Psoas muscle (tissue), 8 donors: ENCODE measurements around the gene RASGRF2. TPM values are rescaled to one million over a fixed set of nuclear protein-coding genes. Genes with fewer than 3 reads are reported as not detected.

Source experiments
- ATAC-seq, 4 donors: fragments of 200-7000 bp; cut with Tn5 transposase; one replicate each; pipeline ENCODE4 v1.9.1; 2020; ENCODE audit warnings: moderate library complexity in 3 of 4, mild to moderate bottlenecking in 2 of 4
- DNase-seq, 2 donors: peaks; one replicate each; pipeline ENCODE4 v3.0.0-alpha.2; 2020
- H3K27ac ChIP-seq: fragments of 200-600 bp; one replicate; pipeline ENCODE4 v1.8.0; 2022
- H3K27me3 ChIP-seq, 3 donors: fragments of 200-600 bp in 1 of 3; one replicate each; pipeline versions ENCODE4 v1.6.1 to v1.8.0; 2013 to 2022; ENCODE audit warnings: low read length in 2 of 3, mild to moderate bottlenecking in 2 of 3, moderate library complexity in 1 of 3; ENCODE audit not compliant: insufficient read depth in 3 of 3
- H3K36me3 ChIP-seq, 2 donors: fragments of 200-600 bp in 1 of 2; one replicate each; pipeline versions ENCODE4 v1.6.1 to v1.8.0; 2013 to 2022; ENCODE audit warnings: low read depth in 1 of 2, mild to moderate bottlenecking in 1 of 2, moderate library complexity in 1 of 2; ENCODE audit not compliant: insufficient read depth in 1 of 2
- H3K4me1 ChIP-seq: fragments of 200-600 bp; one replicate; pipeline ENCODE4 v1.8.0; 2022
- H3K4me3 ChIP-seq: fragments of 200-600 bp; one replicate; pipeline ENCODE4 v1.8.0; 2022; ENCODE audit warnings: mild to moderate bottlenecking
- H3K9me3 ChIP-seq: fragments of 200-600 bp; one replicate; pipeline ENCODE4 v1.8.0; 2022
- CTCF ChIP-seq: fragments of 200-600 bp; IDR thresholded peaks from one replicate; pipeline ENCODE4 v1.8.0; 2022; ENCODE audit warnings: antibody characterized with exemption
- WGBS, 3 donors: extraction: QIAGEN DNeasy Blood & Tissue Kit; methylation state at CpG; one replicate each; pipeline versions ENCODE4 v1.1.6 to v1.1.7; 2013; 5-methylcytosine and 5-hydroxymethylcytosine counted together
- intact Hi-C, 2 donors: fragments of 100-400 bp; cut with DNase I; formaldehyde crosslinking; loops; one replicate each; pipeline versions ENCODE4 v1.11.0 to v1.14.2; 2022
- polyA plus RNA-seq, 3 donors: library from polyadenylated mRNA; stranded (reverse); fragments of 200-250 nt; gene quantifications; one replicate each; pipeline ENCODE4 v1.2.3, GENCODE V29; 2013
- total RNA-seq, 4 donors: library from RNA; stranded (reverse); fragmentation: NEBNext Ultra II Directional in 2 of 4; extraction: Animal tissue kit (Norgen Biotek cat#: 25700) in 2 of 4; gene quantifications; one replicate each; pipeline versions ENCODE4 v1.2.1 to v1.2.4, GENCODE V29; 2021 to 2023
- donor health status: healthy with polysubstance abuse.
- donor health status: DM: no; HTN: no; CAD: no; lungs with moderate emphysema.
- donor health status: Bipolar disorder and iron deficiency.
- donor health status: healthy.
- donor health status: DM: yes; HTN: yes; CAD: no.
- donor health status: DM: no; HTN: no; CAD: no.
- donor health status: DM: no; HTN: no; CAD: no.
- donor health status: DM: yes; HTN: yes; CAD: no.

The RASGRF2 gene
- total and polyA plus RNA-seq, 7 donors = 2.0 to 6.2 (median 3.2) TPM

DNA sequence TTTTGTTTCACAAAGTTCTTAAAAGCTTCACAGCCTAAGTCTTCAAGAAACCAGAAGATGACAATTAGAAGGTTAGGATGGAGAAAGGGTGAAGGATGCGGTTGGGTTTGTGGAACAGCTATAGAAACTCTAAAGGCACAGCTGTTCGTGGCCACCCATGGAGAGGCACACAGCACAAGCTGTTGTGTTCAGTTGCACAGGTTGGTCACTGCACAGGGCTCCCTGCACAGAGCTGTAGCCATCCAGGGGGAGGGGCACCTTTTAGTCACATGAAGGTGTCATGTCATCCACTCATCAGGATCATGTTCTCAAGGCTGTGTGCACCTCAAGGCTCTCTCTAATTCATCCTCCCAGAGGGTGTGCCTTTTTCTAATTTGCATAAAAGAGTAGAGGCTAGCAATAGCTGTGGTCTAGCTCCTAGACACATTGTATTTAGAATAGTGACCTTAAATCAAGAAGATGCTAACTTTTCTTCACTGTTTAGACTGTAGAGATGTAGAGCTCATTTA is 5.0 kb upstream of the RASGRF2 start:
- intact Hi-C loops = no loop called here

GRCh38 chr5:80956272-80956671 is 3.9 kb upstream of the RASGRF2 start:
- TF ChIP-seq CTCF = no peak
- intact Hi-C loops = no loop called here
- H3K27ac ChIP-seq = no peak overlapping the region
- no peak overlapping the region for H3K4me3 ChIP-seq
- H3K4me1 ChIP-seq = no peaks in the 10 kb centered on the region
- no peak for DNase-seq
- WGBS, 3 donors = 48 to 61% (median 54%) methylated on average over 7 of the region's 7 CpGs
- no peak for ATAC-seq
- no peaks in the 10 kb centered on the region for H3K9me3 ChIP-seq
- no peaks in the 10 kb centered on the region for H3K36me3 ChIP-seq
- H3K27me3 ChIP-seq = peaks cover 0 to 52% (median 15%) of the 10 kb centered on the region in 3 donors

More for the DNA sequence above, 5.0 kb upstream of the RASGRF2 start:
- Histone ChIP-seq H3K27me3 (peaks cover 0 to 41% (median 7%) of the 10 kb centered on the region in 3 donors), H3K27ac (no peak overlapping the region), H3K4me3 (no peak overlapping the region), H3K4me1 (no peaks in the 10 kb centered on the region), H3K9me3 (no peaks in the 10 kb centered on the region), H3K36me3 (no peaks in the 10 kb centered on the region)
- DNase-seq = no peak
- no peak for TF ChIP-seq CTCF
- 68 to 89% (median 85%) methylated on average over 2 of the region's 2 CpGs for WGBS, 3 donors
- ATAC-seq = no peak

- H3K4me3 ChIP-seq = no peak overlapping the region
- TF ChIP-seq CTCF = no peak
- no peak for DNase-seq
- no peaks in the 10 kb centered on the region for H3K4me1 ChIP-seq
- H3K9me3 ChIP-seq = no peaks in the 10 kb centered on the region
- ATAC-seq = no peak
- no peak overlapping the region for H3K27ac ChIP-seq
- no peaks in the 10 kb centered on the region for H3K36me3 ChIP-seq
- peaks cover 0 to 61% (median 15%) of the 10 kb centered on the region in 3 donors for H3K27me3 ChIP-seq
- intact Hi-C loops = no loop called here
- 49 to 53% (median 52%) methylated on average over 6 of the region's 6 CpGs for WGBS, 3 donors
Observed at GRCh38 chr5:80957031-80957761, 3.0 kb upstream of the RASGRF2 start.

- no peaks in the 10 kb centered on the region for H3K36me3 ChIP-seq
- no peaks in the 10 kb centered on the region for H3K4me1 ChIP-seq
- intact Hi-C loops = no loop called here
- H3K4me3 ChIP-seq = no peak overlapping the region
- 60 to 74% (median 66%) methylated on average over 4 of the region's 4 CpGs for WGBS, 3 donors
- H3K27ac ChIP-seq = no peak overlapping the region
- no peaks in the 10 kb centered on the region for H3K9me3 ChIP-seq
- DNase-seq = no peak
- ATAC-seq = no peak
- H3K27me3 ChIP-seq = peaks cover 0 to 54% (median 15%) of the 10 kb centered on the region in 3 donors
- TF ChIP-seq CTCF = no peak
Observed at GRCh38 chr5:80958616-80959015, 1.5 kb upstream of the RASGRF2 start.
